GM12891 (cell line): ENCODE results near the gene ATXN2L.
"Not testable (repeated sequence)": the region's sequence is repeated elsewhere in the genome, so short reads cannot be mapped to it uniquely, and the experiment has no call there.

Experiments
- DNase-seq: peaks from one replicate; pipeline ENCODE4 v3.0.0; 2011; ENCODE audit warnings: low spot score; ENCODE audit not compliant: insufficient read length
- FAIRE-seq: peaks from 2 replicates; lab custom pipeline; 2011; peaks lifted over from hg19 to GRCh38; lab: Jason Lieb, UNC
- PAX5 ChIP-seq: IDR thresholded peaks from 2 replicates; pipeline ENCODE4 v1.6.1; 2011; ENCODE audit warnings: low read length, moderate library complexity, mild to moderate bottlenecking; ENCODE audit not compliant: insufficient read depth, severe bottlenecking
- POLR2A ChIP-seq: IDR thresholded peaks from 2 replicates; pipeline ENCODE4 v1.6.1; 2011; ENCODE audit warnings: low read depth, low read length, control low read depth
- POLR2AphosphoS5 ChIP-seq: IDR thresholded peaks from 2 replicates; pipeline ENCODE4 v1.6.1; 2011; ENCODE audit warnings: low read depth, low read length, control low read depth
- POU2F2 ChIP-seq: IDR thresholded peaks from 2 replicates; pipeline ENCODE4 v1.6.1; 2011; ENCODE audit warnings: low read depth, mild to moderate bottlenecking, control low read depth, low read length, moderate library complexity
- SPI1 ChIP-seq: IDR thresholded peaks from 2 replicates; pipeline ENCODE4 v1.6.1; 2011; ENCODE audit warnings: low read depth, low read length, control low read depth
- TAF1 ChIP-seq: IDR thresholded peaks from 2 replicates; pipeline ENCODE4 v1.6.1; 2011; ENCODE audit warnings: low read depth, low read length, control low read depth

Gene ATXN2L

GRCh38 chr16:28879261-28879840, 56.6 kb downstream of the ATXN2L start:
- DNase-seq (no peak), FAIRE-seq (no peak)
- TF ChIP-seq SPI1 (no peak), TAF1 (no peak), POU2F2 (no peak), POLR2A (peak; percentile 29; the same call in 1 of the 2 replicates), PAX5 (no peak)

DNA sequence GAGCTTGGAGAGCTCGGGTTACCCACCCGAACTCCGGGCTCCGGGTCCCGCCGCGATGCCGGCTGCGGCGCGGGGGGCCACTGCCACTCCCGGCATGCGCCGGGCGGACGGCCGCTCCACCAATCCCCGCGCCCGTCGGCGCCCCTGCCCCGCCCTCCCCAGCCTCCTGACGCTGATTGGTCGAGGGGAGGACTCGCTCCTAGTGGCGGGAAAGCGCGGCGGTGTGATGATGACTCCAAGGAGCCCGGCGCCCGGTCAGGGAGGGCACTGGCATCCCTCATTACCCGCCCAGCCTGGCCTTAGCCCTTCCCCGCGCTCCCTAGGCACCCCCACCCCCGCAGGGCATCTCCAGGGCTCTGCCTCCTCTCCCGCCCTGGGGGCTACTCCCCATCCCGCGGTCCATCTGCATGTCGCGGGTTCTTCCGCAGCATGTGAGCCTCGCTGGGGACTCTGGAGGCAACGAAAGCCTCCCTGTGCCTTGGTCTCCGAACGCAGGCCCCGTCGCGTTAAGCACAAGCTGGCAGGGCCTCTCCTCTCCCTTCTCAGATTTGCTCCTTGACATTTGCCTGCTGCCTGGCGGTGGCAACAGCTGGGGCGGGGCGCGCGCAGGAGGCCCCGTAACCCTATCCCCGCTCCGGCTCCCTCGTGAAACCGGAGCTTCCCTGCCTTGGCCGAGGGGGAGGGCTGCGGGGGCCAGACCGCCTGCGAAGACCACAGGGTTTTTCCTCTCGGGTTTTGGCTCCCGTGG, 57.2 kb downstream of the ATXN2L start:
- peak; percentile 97 for FAIRE-seq
- no peak for TF ChIP-seq SPI1
- no peak for TF ChIP-seq PAX5
- TF ChIP-seq POU2F2, result no peak
- no peak for TF ChIP-seq POLR2AphosphoS5
- TF ChIP-seq TAF1, result no peak
- TF ChIP-seq POLR2A, result no peak

GRCh38 chr16:28880589-28880915, 57.8 kb downstream of the ATXN2L start:
- no peak for FAIRE-seq
- TF ChIP-seq PAX5, result no peak
- no peak for TF ChIP-seq POLR2A
- TF ChIP-seq POU2F2, result no peak
- TF ChIP-seq POLR2AphosphoS5, result no peak
- no peak for TF ChIP-seq SPI1
- no peak for TF ChIP-seq TAF1
- DNase-seq, result no peak

More for the DNA sequence above, 57.2 kb downstream of the ATXN2L start:
- peak; percentile 100 for DNase-seq

GRCh38 chr16:28880955-28881354, 58.2 kb downstream of the ATXN2L start:
- TF ChIP-seq POLR2AphosphoS5, result no peak
- TF ChIP-seq PAX5, result no peak
- no peak for TF ChIP-seq TAF1
- TF ChIP-seq SPI1, result no peak
- no peak for TF ChIP-seq POLR2A
- TF ChIP-seq POU2F2, result no peak
- DNase-seq (no peak), FAIRE-seq (peak; percentile 76)

DNA sequence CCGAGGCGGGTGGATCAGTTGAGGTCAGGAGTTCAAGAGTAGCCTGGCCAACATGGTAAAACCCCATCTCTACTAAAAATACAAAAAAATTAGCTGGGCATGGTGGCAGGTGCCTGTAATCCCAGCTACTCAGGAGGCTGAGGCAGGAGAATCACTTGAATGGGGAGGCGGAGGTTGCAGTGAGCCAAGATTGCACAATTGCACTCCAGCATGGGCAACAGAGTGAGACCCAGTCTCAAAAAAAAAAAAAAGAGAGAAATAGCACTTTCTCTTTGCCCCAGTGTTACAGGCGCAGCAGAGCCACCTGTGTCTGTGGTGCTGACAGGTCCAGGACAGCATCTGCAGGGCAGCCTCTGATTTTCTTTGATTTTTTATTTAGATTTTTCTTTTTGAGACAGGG, 58.8 kb downstream of the ATXN2L start:
- DNase-seq, FAIRE-seq: not testable (repeated sequence)

- TF ChIP-seq TAF1, result no peak
- TF ChIP-seq POU2F2, result no peak
- TF ChIP-seq PAX5, result no peak
- no peak for TF ChIP-seq SPI1
- no peak for TF ChIP-seq POLR2AphosphoS5
- TF ChIP-seq POLR2A, result no peak
- DNase-seq (no peak), FAIRE-seq (no peak)
Observed at GRCh38 chr16:28882551-28883160, 59.9 kb downstream of the ATXN2L start.

DNA sequence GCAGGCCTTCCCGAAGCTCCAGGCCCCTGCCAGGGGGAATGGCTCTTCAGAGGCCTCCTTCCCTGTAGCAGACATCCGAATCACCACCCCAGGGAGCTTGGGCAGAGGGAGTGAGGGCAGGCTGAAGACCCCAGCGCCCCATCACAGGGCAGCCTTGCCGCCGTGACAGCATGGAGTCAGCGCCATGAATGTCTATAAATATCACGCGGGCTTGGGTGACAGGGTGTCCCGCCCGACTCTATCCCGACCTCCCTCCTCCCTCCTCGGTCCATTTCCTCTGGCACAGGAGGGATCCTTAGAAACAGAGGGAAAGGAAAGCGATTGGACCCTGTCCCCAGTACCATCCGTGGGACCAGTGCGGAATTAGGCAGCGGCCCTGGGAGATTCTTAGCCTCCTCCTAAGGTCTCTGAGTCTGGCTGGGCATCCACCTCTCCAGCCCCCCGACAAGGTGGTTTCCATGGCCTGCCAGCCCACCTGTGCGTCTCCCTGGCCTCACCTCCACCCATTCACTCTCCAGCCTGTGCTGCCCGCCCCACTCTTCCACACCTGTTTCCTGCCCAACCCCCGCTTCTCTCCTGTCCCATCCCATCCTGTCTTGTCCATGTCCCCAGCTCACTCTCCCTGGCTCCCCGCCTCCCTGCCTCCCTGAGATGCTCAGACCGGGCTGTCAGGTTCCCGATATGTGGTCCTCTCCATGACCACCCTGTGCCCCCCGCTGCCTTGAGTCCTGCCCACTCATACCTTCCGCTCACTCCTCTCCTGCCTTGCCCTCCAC, 60.6 kb downstream of the ATXN2L start:
- TF ChIP-seq POLR2A (no peak), SPI1 (no peak), POU2F2 (no peak), PAX5 (no peak)
- no peak for DNase-seq
- no peak for FAIRE-seq

GRCh38 chr16:28884045-28884444, 61.2 kb downstream of the ATXN2L start:
- FAIRE-seq, result no peak
- TF ChIP-seq TAF1 (no peak), SPI1 (no peak)
- no peak for DNase-seq
